OCI-LY1 (cell line): Measurements from ENCODE around the gene WIPF2.

Experiments
- H2AFZ ChIP-seq: fragments of 200-600 bp; sonication (generic), shearing (Covaris generic); 2 replicates; pipeline ENCODE4 v1.6.0; 2014; ENCODE audit warnings: antibody characterized with exemption, mild to moderate bottlenecking, low read length
- H3F3A ChIP-seq: fragments of 200-600 bp; sonication (generic), shearing (Covaris generic); 2 replicates; pipeline ENCODE4 v1.6.0; 2014; ENCODE audit warnings: mild to moderate bottlenecking, antibody characterized with exemption, low read length, moderate library complexity; ENCODE audit not compliant: insufficient read depth
- H3K27ac ChIP-seq: fragments of 200-600 bp; sonication (generic); 2 replicates; pipeline ENCODE4 v1.5.1; 2014; ENCODE audit warnings: low read length, mixed run types, mild to moderate bottlenecking, low read depth; ENCODE audit not compliant: poor library complexity, severe bottlenecking
- H3K27me3 ChIP-seq: fragments of 200-600 bp; sonication (generic); 2 replicates; pipeline ENCODE4 v1.6.0; 2014; ENCODE audit warnings: antibody characterized with exemption, mild to moderate bottlenecking, low read length, moderate library complexity; ENCODE audit not compliant: insufficient read depth
- H3K36me3 ChIP-seq: fragments of 200-600 bp; sonication (generic); 2 replicates; pipeline ENCODE4 v1.6.1; 2014; ENCODE audit warnings: mild to moderate bottlenecking, antibody characterized with exemption, low read length, moderate library complexity, mixed read lengths; ENCODE audit not compliant: insufficient read depth
- H3K4me1 ChIP-seq: fragments of 200-600 bp; sonication (generic); 2 replicates; pipeline ENCODE4 v1.5.1; 2014; ENCODE audit warnings: mild to moderate bottlenecking, low read length, moderate library complexity; ENCODE audit not compliant: insufficient read depth, severe bottlenecking
- H3K4me2 ChIP-seq: fragments of 200-600 bp; sonication (generic), shearing (Covaris generic); 2 replicates; pipeline ENCODE4 v1.6.1; 2014; ENCODE audit warnings: low read length
- H3K4me3 ChIP-seq: fragments of 200-600 bp; sonication (generic); 2 replicates; pipeline ENCODE4 v1.5.1; 2014; ENCODE audit warnings: low read length, low read depth, mild to moderate bottlenecking, mixed read lengths; ENCODE audit not compliant: poor library complexity, severe bottlenecking
- H3K79me2 ChIP-seq: fragments of 200-600 bp; shearing (Covaris generic); 2 replicates; pipeline ENCODE4 v1.6.1; 2016; ENCODE audit warnings: mixed run types, low read length, mixed read lengths; ENCODE audit not compliant: insufficient read depth
- H3K9ac ChIP-seq: fragments of 200-600 bp; sonication (generic), shearing (Covaris generic); 2 replicates; pipeline ENCODE4 v1.6.1; 2014; ENCODE audit warnings: mild to moderate bottlenecking, low read length, mixed read lengths
- H3K9me2 ChIP-seq: fragments of 200-600 bp; sonication (generic), shearing (Covaris generic); 2 replicates; pipeline ENCODE4 v1.6.1; 2014; ENCODE audit warnings: low read depth, mild to moderate bottlenecking, low read length, mixed read lengths
- H3K9me3 ChIP-seq: fragments of 200-600 bp; shearing (Covaris generic); 2 replicates; pipeline ENCODE4 v1.6.1; 2014; ENCODE audit warnings: low read length, mixed read lengths
- H4K20me1 ChIP-seq: fragments of 200-600 bp; sonication (generic), shearing (Covaris generic); 2 replicates; pipeline ENCODE4 v1.6.0; 2016; ENCODE audit warnings: mild to moderate bottlenecking, low read length; ENCODE audit not compliant: insufficient read depth
- CTCF ChIP-seq: fragments of 200-600 bp; sonication (generic), shearing (Covaris generic); IDR thresholded peaks from 2 replicates; pipeline ENCODE4 v1.5.1; 2017; ENCODE audit warnings: mild to moderate bottlenecking, antibody characterized with exemption, low read length, moderate library complexity, mixed read lengths
- EZH2 ChIP-seq: fragments of 200-600 bp; sonication (generic), shearing (Covaris generic); IDR thresholded peaks from 2 replicates; pipeline ENCODE4 v1.8.0; 2017; ENCODE audit warnings: borderline replicate concordance, mixed run types, mild to moderate bottlenecking, antibody characterized with exemption, low read length, moderate library complexity, mixed read lengths

Gene WIPF2

DNA sequence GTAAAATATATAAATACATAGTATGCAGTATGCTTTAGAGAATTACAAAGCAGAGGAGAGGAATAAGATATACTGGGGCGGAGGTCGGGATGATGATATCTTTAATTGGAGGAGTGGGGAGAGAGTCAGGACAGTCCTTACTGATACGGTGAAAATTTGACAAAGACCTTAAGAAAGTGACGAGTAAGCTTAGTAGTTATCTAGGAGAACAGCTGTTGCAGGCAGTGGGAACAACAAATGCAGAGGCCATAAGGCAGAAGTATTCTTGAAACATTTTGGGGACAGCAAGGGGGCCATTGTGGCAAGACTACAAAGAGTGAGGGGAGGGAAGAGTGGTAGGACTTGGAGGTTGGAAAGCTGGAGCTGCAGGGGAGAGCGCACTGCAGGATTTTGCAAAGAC, 46.2 kb downstream of the WIPF2 start:
- H3K79me2 ChIP-seq: no peaks in the 10 kb centered on the region
- no peak overlapping the region for H3K4me2 ChIP-seq
- H4K20me1 ChIP-seq: no peaks in the 10 kb centered on the region
- no peak overlapping the region for H3K9ac ChIP-seq
- H3F3A ChIP-seq: no peaks in the 10 kb centered on the region
- no peaks in the 10 kb centered on the region for H3K9me3 ChIP-seq
- no peaks in the 10 kb centered on the region for H3K4me1 ChIP-seq
- no peaks in the 10 kb centered on the region for H3K27me3 ChIP-seq
- H3K36me3 ChIP-seq: peaks cover 41% of the 10 kb centered on the region
- no peaks in the 10 kb centered on the region for H3K9me2 ChIP-seq
- no peak overlapping the region for H3K4me3 ChIP-seq
- H2AFZ ChIP-seq: no peak overlapping the region
- TF ChIP-seq CTCF (no peak), EZH2 (no peak)
- H3K27ac ChIP-seq: no peak overlapping the region

- TF ChIP-seq EZH2 (no peak), CTCF (no peak)
- Histone ChIP-seq H2AFZ (no peak overlapping the region), H4K20me1 (no peaks in the 10 kb centered on the region), H3K27me3 (no peaks in the 10 kb centered on the region), H3K4me1 (no peaks in the 10 kb centered on the region), H3F3A (no peaks in the 10 kb centered on the region), H3K9me2 (no peaks in the 10 kb centered on the region), H3K4me3 (no peak overlapping the region), H3K79me2 (no peaks in the 10 kb centered on the region), H3K27ac (no peak overlapping the region), H3K4me2 (no peak overlapping the region), H3K9me3 (no peaks in the 10 kb centered on the region), H3K36me3 (peaks cover 38% of the 10 kb centered on the region), H3K9ac (no peak overlapping the region)
These were observed 47.8 kb downstream of the WIPF2 start for GRCh38 chr17:40266882-40267281.

- H3K9me2 ChIP-seq: no peaks in the 10 kb centered on the region
- H4K20me1 ChIP-seq: no peaks in the 10 kb centered on the region
- H3K9me3 ChIP-seq: no peaks in the 10 kb centered on the region
- no peaks in the 10 kb centered on the region for H3K79me2 ChIP-seq
- no peak overlapping the region for H3K27ac ChIP-seq
- no peak overlapping the region for H3K4me2 ChIP-seq
- H3F3A ChIP-seq: no peaks in the 10 kb centered on the region
- no peak overlapping the region for H3K4me3 ChIP-seq
- H3K36me3 ChIP-seq: peaks cover 28% of the 10 kb centered on the region
- TF ChIP-seq EZH2: no peak
- no peak for TF ChIP-seq CTCF
- H3K9ac ChIP-seq: no peak overlapping the region
- H3K4me1 ChIP-seq: no peaks in the 10 kb centered on the region
- H2AFZ ChIP-seq: no peak overlapping the region
- no peaks in the 10 kb centered on the region for H3K27me3 ChIP-seq
These were observed 49.1 kb downstream of the WIPF2 start for GRCh38 chr17:40268141-40268712.
